ENCODE data around the gene TIMP2. TPM values are rescaled to one million over a fixed set of nuclear protein-coding genes. Genes with fewer than 3 reads are reported as not detected.
A peak's percentile ranks its signal among the peaks of the same experiment; 100 is the strongest.
"Not testable (repeated sequence)": the region's sequence is repeated elsewhere in the genome, so short reads cannot be mapped to it uniquely, and the experiment has no call there.

Gene TIMP2
- total and polyA plus RNA-seq, 2 experiments from 2014 or later = 10.6 to 22.5 TPM

GRCh38 chr17:78878871-78879527, 46.2 kb downstream of the TIMP2 start (continued):
- no peak for TF ChIP-seq REST (IDR thresholded peaks at IDR 0.05; ENCODE audit: unreplicated experiment)

GRCh38 chr17:78878261-78878660, 46.9 kb downstream of the TIMP2 start:
- Mint-ChIP-seq H3K9me3 (no peaks in the 10 kb centered on the region), H3K27me3 (ENCODE audit: insufficient read depth, low read depth, poor library complexity) (peaks cover 18% of the 10 kb centered on the region), H3K4me1 (peaks cover 30% of the 10 kb centered on the region), H3K36me3 (ENCODE audit: low read depth) (no peaks in the 10 kb centered on the region; the same call in 2 of the 3 replicates), H3K27ac (no peak overlapping the region), H3K4me3 (no peak overlapping the region)
- DNase-seq (ENCODE audit: low spot score) = no peak
- no peak for ATAC-seq
- H3K4me3 ChIP-seq = no peak overlapping the region
- no peaks in the 10 kb centered on the region for H3K27me3 ChIP-seq (ENCODE audit: insufficient read depth)
- no peaks in the 10 kb centered on the region for H3K9me2 ChIP-seq (ENCODE audit: insufficient read depth)
- no peak overlapping the region for H3K27ac ChIP-seq (ENCODE audit: low read depth)
- H3K4me1 ChIP-seq (ENCODE audit: insufficient read depth) = peaks cover 2% of the 10 kb centered on the region
- peaks cover 14% of the 10 kb centered on the region; the same call in 1 of the 2 replicates for H3K79me2 ChIP-seq (replicated peaks; ENCODE audit: insufficient read depth)
- no peaks in the 10 kb centered on the region; the same call in none of the 2 replicates for H4K20me1 ChIP-seq (replicated peaks; ENCODE audit: insufficient read depth)
- no peak overlapping the region for H2AFZ ChIP-seq
- no peaks in the 10 kb centered on the region for H3K36me3 ChIP-seq (ENCODE audit: insufficient read depth)
- H3K4me2 ChIP-seq = no peak overlapping the region
- H3F3A ChIP-seq (replicated peaks; ENCODE audit: low read depth) = no peaks in the 10 kb centered on the region
- TF ChIP-seq STAT1 (IDR thresholded peaks at IDR 0.05; ENCODE audit: unreplicated experiment) = no peak
- no peak for TF ChIP-seq ZNF114 (CRISPR knock-in tag; IDR thresholded peaks at IDR 0.05)
- no peak for TF ChIP-seq CREB1 (CRISPR knock-in tag; IDR thresholded peaks at IDR 0.05; ENCODE audit: low read depth)
- TF ChIP-seq ETS1 (IDR thresholded peaks at IDR 0.05) = no peak
- TF ChIP-seq JUNB (IDR thresholded peaks at IDR 0.05; ENCODE audit: unreplicated experiment) = no peak

GRCh38 chr17:78876954-78877517, 48.2 kb downstream of the TIMP2 start:
- ATAC-seq; H3K36me3 ChIP-seq (ENCODE audit: insufficient read depth); H3K36me3 Mint-ChIP-seq (ENCODE audit: low read depth); H2AFZ ChIP-seq; H3K4me1 ChIP-seq (ENCODE audit: insufficient read depth); H4K20me1 ChIP-seq (replicated peaks; ENCODE audit: insufficient read depth); DNase-seq (ENCODE audit: low spot score); H3K27ac ChIP-seq (ENCODE audit: low read depth); H3K9me2 ChIP-seq (ENCODE audit: insufficient read depth); H3K4me3 Mint-ChIP-seq; H3K4me3 ChIP-seq; H3F3A ChIP-seq (replicated peaks; ENCODE audit: low read depth); H3K4me2 ChIP-seq; H3K9me3 Mint-ChIP-seq; H3K27me3 ChIP-seq (ENCODE audit: insufficient read depth): not testable (repeated sequence)
- Mint-ChIP-seq H3K4me1 (peaks cover 22% of the 10 kb centered on the region), H3K27me3 (ENCODE audit: insufficient read depth, low read depth, poor library complexity) (peaks cover 20% of the 10 kb centered on the region), H3K27ac (peak overlapping the region; percentile 81; the same call in 1 of the 2 replicates)
- peaks cover 14% of the 10 kb centered on the region; the same call in 1 of the 2 replicates for H3K79me2 ChIP-seq (replicated peaks; ENCODE audit: insufficient read depth)

All from GM23338 (cell line).